Mesendoderm (in vitro differentiated cells): ENCODE results near the gene SMARCC1.

Experiments
- DNase-seq: peaks from one replicate; pipeline ENCODE4 v3.0.0; 2013
- H2AK5ac ChIP-seq: 2 replicates; pipeline ENCODE4 v1.6.1; 2013; ENCODE audit warnings: low read length, inconsistent platforms
- H2BK120ac ChIP-seq: 2 replicates; pipeline ENCODE4 v1.6.1; 2013; ENCODE audit warnings: low read depth, mild to moderate bottlenecking, low read length, moderate library complexity, mixed read lengths
- H2BK15ac ChIP-seq: replicated peaks from 2 replicates; pipeline ENCODE4 v1.6.1; 2013; ENCODE audit warnings: low read depth, mild to moderate bottlenecking, moderate library complexity
- H2BK5ac ChIP-seq: 2 replicates; pipeline ENCODE4 v1.6.1; 2013; ENCODE audit warnings: low read length, inconsistent platforms
- H3K18ac ChIP-seq: 2 replicates; pipeline ENCODE4 v1.6.1; 2013; ENCODE audit warnings: mild to moderate bottlenecking, low read length, mixed read lengths
- H3K23ac ChIP-seq: one replicate; pipeline ENCODE4 v1.6.1; 2013; ENCODE audit warnings: low read length
- H3K27ac ChIP-seq: 2 replicates; pipeline ENCODE4 v1.5.1; 2013; ENCODE audit warnings: low read depth, mild to moderate bottlenecking, inconsistent platforms, low read length, moderate library complexity
- H3K27me3 ChIP-seq: 2 replicates; pipeline ENCODE4 v1.6.1; 2013; ENCODE audit warnings: low read length, control low read depth, mild to moderate bottlenecking, inconsistent platforms; ENCODE audit not compliant: insufficient read depth, poor library complexity
- H3K36me3 ChIP-seq: 2 replicates; pipeline ENCODE4 v1.6.1; 2013; ENCODE audit warnings: low read length, inconsistent platforms; ENCODE audit not compliant: control insufficient read depth, insufficient read depth
- H3K4ac ChIP-seq: one replicate; pipeline ENCODE4 v1.6.1; 2013; ENCODE audit warnings: low read depth, mild to moderate bottlenecking, low read length, moderate library complexity
- H3K4me1 ChIP-seq: 2 replicates; pipeline ENCODE4 v1.6.1; 2013; ENCODE audit warnings: low read depth, low read length, inconsistent platforms; ENCODE audit not compliant: control insufficient read depth
- H3K4me2 ChIP-seq: 2 replicates; pipeline ENCODE4 v1.6.1; 2013; ENCODE audit warnings: low read length
- H3K4me3 ChIP-seq: 2 replicates; pipeline ENCODE4 v1.5.1; 2013; ENCODE audit warnings: mild to moderate bottlenecking, low read length
- H3K56ac ChIP-seq: one replicate; pipeline ENCODE4 v1.6.1; 2013; ENCODE audit warnings: low read length
- H3K79me1 ChIP-seq: 2 replicates; pipeline ENCODE4 v1.6.1; 2013; ENCODE audit warnings: low read length, inconsistent platforms
- H3K79me2 ChIP-seq: 2 replicates; pipeline ENCODE4 v1.6.1; 2013; ENCODE audit warnings: mild to moderate bottlenecking, low read length; ENCODE audit not compliant: control insufficient read depth, insufficient read depth
- H3K9ac ChIP-seq: 2 replicates; pipeline ENCODE4 v1.6.1; 2013; ENCODE audit warnings: low read length, inconsistent platforms
- H4K5ac ChIP-seq: one replicate; pipeline ENCODE4 v1.6.1; 2013; ENCODE audit warnings: low read length
- H4K8ac ChIP-seq: one replicate; pipeline ENCODE4 v1.6.1; 2013; ENCODE audit warnings: low read depth, mild to moderate bottlenecking, control low read depth, low read length, moderate library complexity
- WGBS: extraction: QIAGEN DNeasy Blood & Tissue Kit; methylation state at CpG from one replicate; pipeline ENCODE4 v1.1.7; 2013; ENCODE audit warnings: low lambda C conversion rate, missing lambda C conversion rate; ENCODE audit not compliant: insufficient coverage; ENCODE audit errors: extremely low coverage; 5-methylcytosine and 5-hydroxymethylcytosine counted together

The SMARCC1 gene

DNA sequence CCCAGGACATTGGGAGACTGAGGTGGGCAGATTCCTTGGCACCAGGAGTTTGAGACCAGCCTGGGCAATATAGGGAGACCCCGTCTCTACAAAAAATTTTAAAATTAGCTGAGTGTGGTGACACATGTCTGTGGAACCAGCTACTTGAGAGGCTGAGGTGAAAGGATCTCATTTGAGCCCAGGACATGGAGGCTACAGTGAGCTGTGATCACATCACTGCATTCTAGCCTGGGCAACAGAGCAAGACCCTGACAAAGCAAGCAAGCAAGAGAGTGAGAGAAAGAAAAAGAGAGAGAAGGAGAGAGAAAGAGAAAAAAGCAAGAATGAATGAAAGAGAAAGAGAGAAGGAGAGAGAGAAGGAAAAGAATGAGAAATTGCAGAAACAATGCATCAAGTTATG is 150.9 kb downstream of the SMARCC1 start:
- no peak overlapping the region for H2BK15ac ChIP-seq
- no peak overlapping the region for H2BK5ac ChIP-seq
- H2AK5ac ChIP-seq, result no peak overlapping the region
- H3K79me2 ChIP-seq, result no peaks in the 10 kb centered on the region
- H2BK120ac ChIP-seq, result no peak overlapping the region
- no peak overlapping the region for H4K8ac ChIP-seq
- no peak overlapping the region for H3K18ac ChIP-seq
- no peak overlapping the region for H3K4me2 ChIP-seq
- H3K4ac ChIP-seq, result no peak overlapping the region
- H3K56ac ChIP-seq, result no peak overlapping the region
- no peak overlapping the region for H4K5ac ChIP-seq
- no peak overlapping the region for H3K9ac ChIP-seq
- H3K4me1 ChIP-seq, result no peaks in the 10 kb centered on the region
- no peaks in the 10 kb centered on the region for H3K79me1 ChIP-seq
- no peaks in the 10 kb centered on the region for H3K27me3 ChIP-seq
- no peak overlapping the region for H3K23ac ChIP-seq
- WGBS, result no CpG with 5 or more reads among the region's 1 CpG
- no peak for DNase-seq
- H3K27ac ChIP-seq, result no peak overlapping the region
- H3K36me3 ChIP-seq, result peaks cover 3% of the 10 kb centered on the region
- no peak overlapping the region for H3K4me3 ChIP-seq

DNA sequence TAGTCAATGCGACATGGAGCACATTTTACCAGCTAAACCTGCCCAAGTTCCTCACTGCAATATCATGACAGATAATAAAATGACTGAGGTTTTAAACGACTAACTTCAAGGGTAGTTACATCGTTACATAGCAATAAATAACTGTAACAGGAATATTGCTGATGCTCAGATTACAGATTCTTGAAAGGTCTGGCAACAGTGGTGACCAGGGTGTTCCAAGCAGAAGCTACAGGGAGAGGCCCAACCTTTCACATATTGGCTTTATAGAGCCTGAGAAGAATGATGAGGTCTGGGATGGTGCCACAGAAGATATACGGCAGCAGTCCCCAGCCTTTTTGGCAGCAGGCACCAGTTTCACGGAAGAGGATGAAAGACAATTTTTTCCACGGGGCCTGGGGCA is 151.9 kb downstream of the SMARCC1 start:
- no peak overlapping the region for H3K9ac ChIP-seq
- no CpG with 5 or more reads among the region's 6 CpGs for WGBS
- no peak overlapping the region for H3K4me3 ChIP-seq

DNA sequence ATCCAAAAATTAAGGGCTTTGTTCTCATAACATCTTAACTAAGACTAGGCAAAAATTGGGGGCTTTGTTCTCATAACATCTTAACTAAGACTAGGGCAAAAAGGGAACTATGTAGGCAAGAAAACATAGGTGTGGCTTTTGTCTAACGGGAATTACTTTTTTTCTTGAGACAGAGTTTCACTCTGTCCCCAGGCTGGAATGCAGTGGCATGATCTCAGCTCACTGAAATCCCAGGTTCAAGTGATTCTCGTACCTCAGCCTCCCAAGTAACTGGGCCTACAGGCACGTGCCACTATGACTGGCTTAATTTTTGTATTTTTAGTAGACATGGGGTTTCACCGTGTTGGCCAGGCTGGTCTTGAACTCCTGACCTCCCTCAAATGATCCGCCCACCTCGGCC is 153.3 kb downstream of the SMARCC1 start:
- peak; percentile 26 for DNase-seq
- Histone ChIP-seq H3K4ac (no peak overlapping the region), H3K23ac (no peak overlapping the region), H3K4me3 (no peak overlapping the region), H3K18ac (no peak overlapping the region), H3K4me2 (no peak overlapping the region), H3K4me1 (no peaks in the 10 kb centered on the region), H3K56ac (no peak overlapping the region), H3K79me1 (no peaks in the 10 kb centered on the region), H3K9ac (no peak overlapping the region), H2BK5ac (no peak overlapping the region), H4K5ac (no peak overlapping the region), H2AK5ac (no peak overlapping the region), H3K27me3 (no peaks in the 10 kb centered on the region), H3K27ac (no peak overlapping the region), H2BK120ac (no peak overlapping the region), H3K36me3 (peaks cover 3% of the 10 kb centered on the region), H4K8ac (no peak overlapping the region), H2BK15ac (no peak overlapping the region), H3K79me2 (no peaks in the 10 kb centered on the region)
- no CpG with 5 or more reads among the region's 6 CpGs for WGBS

More for the DNA sequence above, 151.9 kb downstream of the SMARCC1 start:
- no peak overlapping the region for H2BK15ac ChIP-seq
- no peak overlapping the region for H3K23ac ChIP-seq
- H2BK5ac ChIP-seq, result no peak overlapping the region
- no peak overlapping the region for H2AK5ac ChIP-seq
- no peak for DNase-seq
- no peak overlapping the region for H3K4me2 ChIP-seq
- H4K5ac ChIP-seq, result no peak overlapping the region
- no peak overlapping the region for H3K27ac ChIP-seq
- no peak overlapping the region for H3K18ac ChIP-seq
- H3K4ac ChIP-seq, result no peak overlapping the region
- H3K56ac ChIP-seq, result no peak overlapping the region
- H3K27me3 ChIP-seq, result no peaks in the 10 kb centered on the region
- no peak overlapping the region for H4K8ac ChIP-seq
- H3K79me1 ChIP-seq, result no peaks in the 10 kb centered on the region
- no peak overlapping the region for H2BK120ac ChIP-seq
- H3K4me1 ChIP-seq, result no peaks in the 10 kb centered on the region
- no peaks in the 10 kb centered on the region for H3K79me2 ChIP-seq
- peaks cover 3% of the 10 kb centered on the region for H3K36me3 ChIP-seq

DNA sequence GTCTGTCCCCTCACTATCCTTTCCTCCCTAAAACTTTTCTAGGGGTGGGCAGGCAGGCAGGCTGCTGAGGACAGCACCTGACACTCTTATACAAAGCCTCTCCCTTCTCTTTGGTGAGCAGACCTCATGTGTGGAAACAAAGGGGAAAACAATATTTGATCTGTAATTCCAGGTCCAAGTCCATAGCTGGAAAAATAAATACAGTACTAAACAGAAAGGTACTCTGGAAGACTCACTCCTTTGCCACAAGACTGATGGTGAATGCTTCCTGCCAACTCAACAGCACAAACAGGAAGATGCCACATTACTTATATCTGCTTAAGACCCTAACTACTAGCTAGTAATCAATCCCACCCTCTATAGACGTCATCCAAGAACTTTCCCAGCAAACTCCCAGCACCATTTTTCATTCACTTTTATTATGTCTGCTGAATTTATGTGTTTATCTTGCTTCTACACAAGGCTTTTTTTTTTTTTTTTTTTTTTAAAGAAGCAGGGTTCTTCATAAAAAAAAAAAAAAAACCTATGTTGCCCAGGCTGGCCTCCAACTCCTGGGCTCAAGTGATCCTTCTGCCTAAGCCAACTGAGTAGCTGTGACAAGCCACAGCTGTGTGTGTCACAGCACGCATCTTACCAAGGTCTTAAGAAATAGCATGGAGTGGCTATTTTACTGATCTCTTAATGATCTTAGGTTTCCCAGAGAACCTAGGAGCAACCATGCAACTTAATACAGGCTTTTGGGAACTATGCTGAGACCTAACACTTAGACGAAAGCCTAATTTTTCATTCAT is 158.8 kb downstream of the SMARCC1 start:
- Histone ChIP-seq H3K23ac (no peak overlapping the region), H3K4ac (no peak overlapping the region), H2AK5ac (no peak overlapping the region), H3K36me3 (peaks cover 14% of the 10 kb centered on the region), H3K79me2 (no peaks in the 10 kb centered on the region), H2BK15ac (no peak overlapping the region), H3K18ac (no peak overlapping the region), H3K27ac (no peak overlapping the region), H3K9ac (no peak overlapping the region), H3K79me1 (no peaks in the 10 kb centered on the region), H4K5ac (no peak overlapping the region), H3K27me3 (no peaks in the 10 kb centered on the region), H3K56ac (no peak overlapping the region), H3K4me1 (no peaks in the 10 kb centered on the region), H2BK120ac (no peak overlapping the region), H4K8ac (no peak overlapping the region), H3K4me2 (no peak overlapping the region), H3K4me3 (no peak overlapping the region), H2BK5ac (no peak overlapping the region)
- DNase-seq, result no peak
- WGBS, result no CpG with 5 or more reads among the region's 3 CpGs

DNA sequence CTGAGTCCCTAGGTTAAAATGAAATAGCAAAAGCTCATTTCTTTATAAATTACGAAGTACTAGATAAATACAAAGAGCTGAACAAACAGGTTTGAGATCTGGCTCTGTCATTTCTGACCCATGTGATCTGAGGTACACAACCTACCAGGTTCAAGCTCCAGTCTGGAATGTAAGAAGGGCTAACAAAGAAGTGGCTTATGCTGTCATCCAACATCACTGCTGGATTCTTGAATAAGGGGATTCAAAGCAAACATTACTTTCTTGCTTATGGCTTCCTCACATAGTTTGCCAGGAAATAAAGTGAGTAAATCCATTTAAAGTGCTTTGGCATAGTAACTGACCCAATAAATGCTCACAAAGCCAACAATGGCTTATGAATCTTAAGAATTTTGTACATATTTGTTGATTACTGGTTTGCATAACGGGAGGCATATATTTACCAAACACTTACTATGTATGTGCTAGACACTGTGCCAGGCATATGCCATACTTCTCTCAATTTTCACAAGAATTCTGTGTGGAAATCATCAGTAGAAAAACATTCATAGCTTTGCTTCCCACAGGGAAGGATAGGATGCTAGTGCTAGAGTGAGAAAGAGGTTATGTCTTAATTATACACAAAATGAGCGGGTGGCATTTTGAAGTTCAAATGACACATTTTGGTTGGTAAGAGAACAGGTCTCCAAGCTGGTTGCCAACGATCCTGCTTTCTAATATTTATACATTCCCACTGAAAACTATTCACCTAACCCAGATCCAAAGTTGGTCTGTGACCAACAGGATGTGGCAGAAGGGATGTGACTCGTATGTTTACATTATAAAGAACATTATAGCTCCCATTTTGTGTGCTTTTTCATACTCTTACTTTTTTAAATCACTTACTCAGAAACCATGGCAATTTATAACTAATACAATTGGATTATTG is 164.3 kb downstream of the SMARCC1 start:
- no peak overlapping the region for H2AK5ac ChIP-seq
- H3K4ac ChIP-seq, result no peak overlapping the region
- no peak overlapping the region for H3K9ac ChIP-seq
- no peak overlapping the region for H2BK5ac ChIP-seq
- H3K79me1 ChIP-seq, result no peaks in the 10 kb centered on the region
- no peaks in the 10 kb centered on the region for H3K27me3 ChIP-seq
- DNase-seq, result no peak
- no peak overlapping the region for H3K27ac ChIP-seq
- no CpG with 5 or more reads among the region's 5 CpGs for WGBS
- H2BK15ac ChIP-seq, result no peak overlapping the region
- no peak overlapping the region for H3K4me3 ChIP-seq
- H3K36me3 ChIP-seq, result peaks cover 8% of the 10 kb centered on the region
- H4K5ac ChIP-seq, result no peak overlapping the region
- no peak overlapping the region for H3K56ac ChIP-seq
- no peak overlapping the region for H3K18ac ChIP-seq
- H3K79me2 ChIP-seq, result no peaks in the 10 kb centered on the region
- no peak overlapping the region for H3K4me2 ChIP-seq
- no peaks in the 10 kb centered on the region for H3K4me1 ChIP-seq
- no peak overlapping the region for H3K23ac ChIP-seq
- no peak overlapping the region for H4K8ac ChIP-seq
- H2BK120ac ChIP-seq, result no peak overlapping the region
